H1 (cell line): ENCODE results near the gene PCNA. TPM values are rescaled to one million over a fixed set of nuclear protein-coding genes. Genes with fewer than 3 reads are reported as not detected.

ENCODE experiments used
- CEBPB ChIP-seq: IDR thresholded peaks from 2 replicates; pipeline ENCODE4 v1.6.1; 2012; ENCODE audit warnings: low read depth, low read length
- EGR1 ChIP-seq: IDR thresholded peaks from 2 replicates; pipeline ENCODE4 v1.6.1; 2011; ENCODE audit warnings: low read depth, low read length, borderline replicate concordance
- EZH2 ChIP-seq: fragments of 200-600 bp; sonication (generic); IDR thresholded peaks from 2 replicates; pipeline ENCODE4 v1.7.1; 2012; ENCODE audit warnings: low read depth, mild to moderate bottlenecking, moderate library complexity, low read length, inconsistent platforms; ENCODE audit not compliant: severe bottlenecking
- FOSL1 ChIP-seq: IDR thresholded peaks from 2 replicates; pipeline ENCODE4 v1.6.1; 2011; ENCODE audit warnings: mild to moderate bottlenecking, low read depth, low read length, moderate library complexity; ENCODE audit not compliant: insufficient read depth
- HDAC2 ChIP-seq, 2 experiments: fragments of 300-600 bp in 1 of 2; sonication (generic) in 1 of 2; IDR thresholded peaks; 2 replicates each; pipeline ENCODE4 v1.6.1; 2011 to 2012; ENCODE audit warnings: low read depth in 2 of 2, low read length in 2 of 2, mild to moderate bottlenecking in 2 of 2, moderate library complexity in 2 of 2, borderline replicate concordance in 1 of 2, inconsistent platforms in 1 of 2
- SP1 ChIP-seq: IDR thresholded peaks from 2 replicates; pipeline ENCODE4 v1.6.1; 2011; ENCODE audit warnings: low read depth, low read length
- TAF1 ChIP-seq: IDR thresholded peaks from 2 replicates; pipeline ENCODE4 v1.6.1; 2011; ENCODE audit warnings: mild to moderate bottlenecking, low read depth, low read length
- polyA plus RNA-seq, 7 experiments: library from polyadenylated mRNA; depleted of rRNA in 3 of 7; stranded (reverse) in 5 of 7; unstranded in 2 of 7; fragments of >200 nt in 5 of 7; fragments of 200-250 nt in 2 of 7; gene quantifications; 1 replicate in 5 of 7; 2 replicates in 1 of 7; 4 replicates in 1 of 7; pipeline versions ENCODE4 v1.2.1 to v1.2.3, GENCODE V29; 2011 to 2013; ENCODE audit warnings: missing spikeins in 2 of 7, mixed read lengths in 2 of 7
- total RNA-seq: library from RNA; stranded (reverse); fragmentation: NEBNext Ultra II Directional; extraction: Animal tissue kit (Norgen Biotek cat#: 25700); gene quantifications from 2 replicates; pipeline ENCODE4 v1.2.1, GENCODE V29; 2021
- TF ChIP-seq, protein P1 (sequence below): IDR thresholded peaks from 2 replicates; pipeline ENCODE4 v1.6.1; 2011; ENCODE audit warnings: low read length, improper control_type of control experiment
- TF ChIP-seq, protein P2 (sequence below): IDR thresholded peaks from 2 replicates; pipeline ENCODE4 v1.6.1; 2012; ENCODE audit warnings: low read length, inconsistent platforms

The PCNA gene
- total and polyA plus RNA-seq, 2 of the 8 experiments (the other 6 are each of a cell fraction or from before 2014, with no cell fraction given), result 290 to 737 TPM

GRCh38 chr20:5126512-5127203, 6.9 kb upstream of the PCNA start, which contains the start of gene CDS2 (continued):
- TF ChIP-seq FOSL1 (no peak), EGR1 (no peak), TAF1 (peak; percentile 93; the same call in 1 of the 2 replicates), EZH2 (no peak), CEBPB (peak; percentile 66; the same call in 1 of the 2 replicates), HDAC2 (IDR thresholded peaks at IDR 0.05; ENCODE audit: borderline replicate concordance in 1 of 2, low read depth in 2 of 2, low read length in 2 of 2) (peak in 1 of 2 experiments; percentile 8; a peak in 1 of 4 replicates), SP1 (peak; percentile 80; the same call in 1 of the 2 replicates)
- TF ChIP-seq, protein P1, sequence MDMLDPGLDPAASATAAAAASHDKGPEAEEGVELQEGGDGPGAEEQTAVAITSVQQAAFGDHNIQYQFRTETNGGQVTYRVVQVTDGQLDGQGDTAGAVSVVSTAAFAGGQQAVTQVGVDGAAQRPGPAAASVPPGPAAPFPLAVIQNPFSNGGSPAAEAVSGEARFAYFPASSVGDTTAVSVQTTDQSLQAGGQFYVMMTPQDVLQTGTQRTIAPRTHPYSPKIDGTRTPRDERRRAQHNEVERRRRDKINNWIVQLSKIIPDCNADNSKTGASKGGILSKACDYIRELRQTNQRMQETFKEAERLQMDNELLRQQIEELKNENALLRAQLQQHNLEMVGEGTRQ, result no peak
- TF ChIP-seq, protein P2, sequence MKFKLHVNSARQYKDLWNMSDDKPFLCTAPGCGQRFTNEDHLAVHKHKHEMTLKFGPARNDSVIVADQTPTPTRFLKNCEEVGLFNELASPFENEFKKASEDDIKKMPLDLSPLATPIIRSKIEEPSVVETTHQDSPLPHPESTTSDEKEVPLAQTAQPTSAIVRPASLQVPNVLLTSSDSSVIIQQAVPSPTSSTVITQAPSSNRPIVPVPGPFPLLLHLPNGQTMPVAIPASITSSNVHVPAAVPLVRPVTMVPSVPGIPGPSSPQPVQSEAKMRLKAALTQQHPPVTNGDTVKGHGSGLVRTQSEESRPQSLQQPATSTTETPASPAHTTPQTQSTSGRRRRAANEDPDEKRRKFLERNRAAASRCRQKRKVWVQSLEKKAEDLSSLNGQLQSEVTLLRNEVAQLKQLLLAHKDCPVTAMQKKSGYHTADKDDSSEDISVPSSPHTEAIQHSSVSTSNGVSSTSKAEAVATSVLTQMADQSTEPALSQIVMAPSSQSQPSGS, result no peak
